ENCODE data around the gene TBL1X.

TBL1X gene

GRCh38 chrX:9707306-9708033 is 242.6 kb downstream of the TBL1X start:
- peak; percentile 21 for DNase-seq (ENCODE audit: low spot score)

GRCh38 chrX:9708086-9708485 is 243.2 kb downstream of the TBL1X start:
- DNase-seq (ENCODE audit: low spot score) = no peak

- peak; percentile 68 for DNase-seq (ENCODE audit: low spot score)
Measured at GRCh38 chrX:9708923-9709553, 244.2 kb downstream of the TBL1X start.

DNA sequence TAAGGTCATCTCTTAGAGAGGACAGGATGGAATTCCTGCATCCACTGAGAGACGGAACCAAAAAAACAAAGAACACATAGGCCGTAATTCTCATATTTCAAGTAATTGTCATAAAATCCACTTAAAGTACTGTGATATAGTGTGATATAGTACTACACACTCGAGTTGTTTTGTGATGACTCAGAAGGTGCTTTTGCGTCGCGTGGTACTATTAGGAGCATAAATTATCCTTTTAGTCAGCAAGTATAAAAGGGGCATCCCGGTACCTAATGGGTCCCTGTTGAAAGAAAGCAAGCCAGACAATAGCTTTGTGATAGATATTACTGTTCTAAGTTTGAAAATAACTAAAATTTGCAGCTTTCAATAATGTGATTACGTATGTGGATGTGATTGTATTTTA is 245.5 kb downstream of the TBL1X start:
- no peak for DNase-seq (ENCODE audit: low spot score)

DNA sequence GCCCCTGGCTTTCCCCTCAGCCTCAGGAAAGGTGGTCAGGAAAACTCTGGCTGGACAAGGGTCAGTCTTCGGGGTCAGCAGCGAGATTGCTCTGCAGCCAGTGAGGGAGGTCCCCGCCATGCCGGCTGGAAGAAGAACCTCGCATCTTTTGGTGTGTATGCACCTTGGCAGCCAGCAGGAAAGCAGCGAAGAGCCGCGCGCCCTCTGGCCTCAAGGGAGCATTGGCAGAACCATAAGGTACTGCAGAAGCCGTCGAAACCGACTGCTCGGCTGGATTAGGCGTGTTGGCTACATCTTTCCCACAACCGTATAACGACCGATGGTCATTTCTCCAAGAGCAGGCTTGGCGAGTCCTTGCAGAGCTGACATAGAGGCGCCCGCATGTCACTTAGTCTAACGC is 252.5 kb downstream of the TBL1X start:
- DNase-seq (ENCODE audit: low spot score) = no peak

DNA sequence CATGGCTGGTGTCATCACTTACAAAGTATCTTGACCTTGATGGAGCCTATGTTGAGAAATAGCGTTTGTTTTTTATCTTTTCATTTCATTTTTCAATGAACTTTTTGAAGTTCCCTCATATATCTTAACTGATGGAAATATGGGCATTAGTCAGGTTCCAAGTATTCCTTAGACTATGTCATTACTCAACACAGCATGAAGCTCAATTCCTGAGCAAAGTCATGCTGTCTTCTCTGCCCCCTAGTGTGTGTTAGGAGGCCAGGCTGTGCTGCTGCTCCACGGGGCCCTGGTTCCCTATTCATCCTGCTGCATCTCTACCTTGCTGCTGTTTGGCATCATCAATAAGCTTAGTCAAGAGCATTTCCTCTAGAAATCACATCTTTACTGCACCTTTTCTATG is 259.9 kb downstream of the TBL1X start:
- no peak for DNase-seq (ENCODE audit: low spot score)

- no peak for DNase-seq (ENCODE audit: low spot score)
Measured at GRCh38 chrX:9728261-9728660, 263.4 kb downstream of the TBL1X start.

- DNase-seq (ENCODE audit: low spot score) = peak; percentile 35
Measured at GRCh38 chrX:9729171-9729885, 264.5 kb downstream of the TBL1X start.

DNA sequence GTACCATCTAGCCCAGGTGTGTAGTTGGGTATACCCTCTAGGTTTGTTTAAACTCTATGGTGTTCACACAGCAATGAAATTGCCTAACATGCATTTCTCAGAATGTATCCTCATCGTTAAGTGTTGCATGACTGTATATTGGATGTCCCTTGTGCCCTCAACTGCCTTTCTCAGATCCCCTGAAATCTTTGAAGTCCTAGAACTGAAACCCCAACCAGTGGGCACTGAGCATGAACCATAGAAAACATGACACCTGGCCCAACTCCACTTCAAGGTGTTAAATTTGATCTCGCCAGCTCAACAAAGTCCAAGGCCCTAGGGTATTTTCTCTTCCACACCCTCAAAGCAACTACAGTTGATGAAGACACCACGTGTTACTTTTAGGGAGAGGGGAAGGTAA is 265.2 kb downstream of the TBL1X start:
- no peak for DNase-seq (ENCODE audit: low spot score)

DNA sequence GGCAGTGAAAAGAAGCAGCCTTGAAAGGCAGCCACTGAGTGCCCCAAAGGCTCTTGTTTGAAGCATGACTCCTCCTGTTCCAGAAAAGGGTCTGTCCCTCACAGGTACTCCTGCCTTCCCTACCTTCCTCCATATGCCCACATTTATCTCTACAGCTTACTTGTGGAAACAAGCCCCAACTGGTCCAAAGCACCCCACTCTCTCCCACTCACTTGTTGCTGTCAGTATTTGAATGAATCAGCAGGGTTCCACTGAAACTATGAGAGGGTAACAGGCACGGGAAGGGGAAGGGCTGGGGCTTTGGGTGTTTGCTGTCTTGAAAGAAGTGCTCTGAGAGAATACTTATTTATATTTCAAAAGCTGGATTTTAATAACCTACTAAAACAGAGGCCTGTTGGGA is 265.9 kb downstream of the TBL1X start:
- no peak for DNase-seq (ENCODE audit: low spot score)

GRCh38 chrX:9737363-9737762 is 272.5 kb downstream of the TBL1X start:
- no peak for DNase-seq (ENCODE audit: low spot score)

DNA sequence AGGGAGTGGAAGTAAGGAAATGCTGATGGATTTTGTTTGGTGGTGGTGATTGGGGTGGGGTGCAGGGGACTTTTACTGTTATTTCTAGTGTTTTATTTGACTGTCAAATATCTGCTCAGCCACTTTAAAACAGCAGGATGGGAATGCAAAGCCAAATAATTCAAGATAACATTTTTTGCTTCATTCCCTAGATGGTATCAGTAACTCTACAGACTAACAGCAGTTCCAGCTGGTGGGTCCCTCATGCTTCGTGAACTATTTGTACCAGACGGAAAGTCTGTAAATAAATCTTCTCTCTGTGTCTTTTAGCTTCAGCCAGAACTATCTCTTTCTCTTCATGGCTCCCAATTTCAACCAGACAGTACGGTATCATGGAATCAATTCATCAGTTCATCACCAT is 273.3 kb downstream of the TBL1X start:
- DNase-seq (ENCODE audit: low spot score) = no peak

DNA sequence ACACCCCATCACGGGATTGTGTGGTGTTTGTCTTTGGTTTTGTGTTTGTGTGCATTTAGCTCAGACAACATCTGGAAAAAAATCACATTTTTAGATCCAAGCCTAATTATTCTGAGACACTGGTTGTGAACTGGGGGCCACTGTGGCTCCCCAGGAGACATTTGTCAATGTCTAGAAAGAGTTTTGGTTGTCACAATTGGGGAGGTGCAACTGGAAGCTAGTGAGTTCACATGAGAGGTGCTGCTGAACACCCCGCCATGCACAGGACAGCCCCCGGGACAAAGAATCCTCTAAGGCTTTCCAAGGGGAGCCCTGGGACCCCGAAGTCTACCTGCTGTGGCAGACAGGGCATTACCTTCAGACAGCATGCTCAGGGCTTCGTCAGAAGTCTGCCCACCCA is 274.3 kb downstream of the TBL1X start:
- no peak for DNase-seq (ENCODE audit: low spot score)

- no peak for DNase-seq (ENCODE audit: low spot score)
Measured at GRCh38 chrX:9745417-9746115, 280.7 kb downstream of the TBL1X start.

DNA sequence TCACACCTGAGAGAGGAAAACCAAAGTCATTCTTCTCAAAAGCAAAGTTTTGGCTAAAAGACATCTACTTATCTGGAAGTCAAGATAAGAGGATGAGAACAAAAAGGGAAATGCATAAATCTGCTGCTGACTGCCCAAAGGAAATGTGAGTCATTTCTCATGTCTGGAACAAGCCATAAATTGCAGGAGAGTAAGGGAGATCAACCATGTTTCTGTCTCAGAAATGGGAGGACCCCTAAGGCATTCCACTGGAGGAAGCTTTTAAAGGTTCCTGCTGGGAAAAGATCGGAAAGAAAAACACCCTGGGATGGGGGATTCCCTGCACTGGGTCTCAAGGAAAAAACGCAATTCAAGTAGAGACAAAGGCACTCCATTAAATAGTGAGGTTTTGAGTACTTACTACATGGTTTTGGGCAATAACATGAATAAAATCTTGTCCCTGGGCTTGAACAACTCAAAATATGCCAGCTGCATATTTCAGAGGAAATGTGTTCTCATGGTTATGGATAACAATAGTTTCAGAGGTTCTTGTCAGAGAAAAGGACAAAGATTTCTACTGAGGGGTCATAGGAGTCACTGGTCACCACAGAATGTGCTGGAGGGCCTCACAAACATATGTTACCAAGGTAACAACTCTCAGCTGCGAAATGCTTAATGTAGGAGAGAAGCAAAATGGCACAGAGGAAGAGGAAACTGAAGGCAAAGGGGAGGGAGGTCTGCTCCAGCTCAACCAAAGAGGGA is 281.5 kb downstream of the TBL1X start:
- peak; percentile 21 for DNase-seq (ENCODE audit: low spot score)

GRCh38 chrX:9747644-9748043 is 282.8 kb downstream of the TBL1X start:
- DNase-seq (ENCODE audit: low spot score) = no peak

GRCh38 chrX:9749146-9749692 is 284.4 kb downstream of the TBL1X start:
- DNase-seq (ENCODE audit: low spot score) = no peak

DNA sequence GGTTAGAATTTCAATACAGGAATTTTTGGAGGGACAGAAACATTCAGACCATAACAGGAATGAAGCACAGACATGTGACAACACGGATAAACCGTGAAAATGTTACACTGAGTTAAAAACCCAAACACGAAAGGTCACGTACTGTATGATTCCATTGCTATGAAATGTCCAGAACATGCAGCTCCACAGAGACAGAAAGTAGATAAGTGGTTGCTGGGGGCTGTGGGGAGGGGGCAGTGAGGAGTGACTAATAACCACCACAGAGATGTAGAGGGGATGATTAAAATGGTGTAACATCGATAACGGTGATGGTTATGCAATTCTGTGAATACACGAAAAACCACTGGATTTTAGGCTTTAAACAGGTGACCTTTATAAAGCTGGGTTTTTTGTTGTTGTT is 292.5 kb downstream of the TBL1X start:
- DNase-seq (ENCODE audit: low spot score) = no peak

DNA sequence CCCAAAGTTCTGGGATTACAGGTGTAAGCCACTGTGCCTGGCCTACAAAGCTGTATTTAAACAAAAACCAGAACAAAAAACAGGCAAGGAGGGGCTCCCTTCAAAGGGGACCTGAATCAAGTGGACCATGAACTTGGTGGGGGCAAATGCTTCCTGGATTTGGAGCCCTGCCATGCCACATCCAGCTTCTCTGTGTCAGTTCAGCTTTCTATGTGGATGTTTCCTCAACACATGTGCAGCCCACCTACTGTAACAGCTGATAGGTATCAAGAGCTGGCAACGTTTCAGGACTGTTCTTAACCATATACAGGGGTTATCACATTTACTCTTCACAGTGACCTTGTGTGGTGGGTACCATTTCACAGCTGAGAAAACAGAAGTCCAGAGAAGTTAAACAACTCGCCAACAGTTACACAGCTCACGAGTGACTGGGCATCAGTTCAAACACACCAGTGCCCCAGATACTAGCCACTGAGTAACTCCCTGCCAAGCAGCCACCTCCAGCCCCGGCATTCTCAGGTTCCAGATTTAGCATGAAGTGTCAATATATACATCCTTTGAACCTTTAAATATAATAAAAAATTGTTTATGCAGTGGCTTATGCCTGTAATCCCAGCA is 293.3 kb downstream of the TBL1X start:
- no peak for DNase-seq (ENCODE audit: low spot score)

DNA sequence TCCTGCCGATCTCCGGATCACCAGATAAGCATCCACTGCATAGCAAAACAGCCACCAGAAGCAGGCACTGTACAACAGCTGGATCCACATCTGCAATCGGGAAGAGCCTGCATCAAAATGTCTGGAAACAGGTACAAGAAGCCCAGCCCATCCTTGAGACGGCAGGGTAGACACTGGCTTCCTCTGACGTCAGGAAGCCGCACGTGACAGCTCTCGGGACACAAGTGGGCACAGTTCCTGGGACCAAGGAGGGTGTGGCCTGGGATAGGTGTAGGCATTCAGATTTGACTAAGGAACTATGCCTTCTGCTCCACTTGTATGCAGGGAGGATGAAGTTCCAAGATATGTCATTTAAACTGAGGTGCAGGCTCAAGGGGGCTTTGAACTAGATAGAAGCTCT is 294.5 kb downstream of the TBL1X start:
- no peak for DNase-seq (ENCODE audit: low spot score)

DNA sequence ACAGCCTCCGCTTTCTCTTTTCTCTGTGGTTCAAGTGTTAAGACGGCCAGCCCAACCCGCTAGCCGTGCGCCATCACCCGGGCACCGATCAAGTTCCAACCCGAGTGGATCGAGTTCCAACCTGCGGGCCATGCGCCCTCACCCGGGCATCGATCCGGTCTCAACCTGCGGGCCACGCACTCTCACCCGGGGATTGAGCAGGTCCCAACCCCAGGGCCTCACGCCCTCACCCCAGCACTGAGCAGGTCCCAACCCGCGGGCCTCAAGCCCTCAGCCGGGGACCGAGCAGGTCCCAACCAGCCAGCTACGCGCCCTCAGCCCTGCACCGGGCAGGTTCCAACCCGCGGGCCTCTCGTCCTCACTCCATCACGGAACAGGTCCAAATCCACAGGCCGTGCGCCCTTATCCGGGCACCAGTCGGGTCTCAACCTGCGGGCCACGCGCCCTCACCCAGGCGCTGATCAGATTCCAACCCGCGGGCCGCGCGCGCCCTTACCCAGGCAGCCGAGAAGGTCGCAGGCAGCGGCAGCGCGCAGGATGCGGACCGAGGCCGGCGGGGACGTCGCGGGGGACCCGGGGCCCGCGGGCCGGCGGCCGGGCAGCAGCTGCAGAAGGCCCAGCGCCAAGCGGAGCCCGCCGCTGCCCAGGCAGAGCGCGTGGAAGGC is 300.3 kb downstream of the TBL1X start:
- DNase-seq (ENCODE audit: low spot score) = no peak
